ENCODE measurements around the gene BBS9.

- TF ChIP-seq, protein P1, sequence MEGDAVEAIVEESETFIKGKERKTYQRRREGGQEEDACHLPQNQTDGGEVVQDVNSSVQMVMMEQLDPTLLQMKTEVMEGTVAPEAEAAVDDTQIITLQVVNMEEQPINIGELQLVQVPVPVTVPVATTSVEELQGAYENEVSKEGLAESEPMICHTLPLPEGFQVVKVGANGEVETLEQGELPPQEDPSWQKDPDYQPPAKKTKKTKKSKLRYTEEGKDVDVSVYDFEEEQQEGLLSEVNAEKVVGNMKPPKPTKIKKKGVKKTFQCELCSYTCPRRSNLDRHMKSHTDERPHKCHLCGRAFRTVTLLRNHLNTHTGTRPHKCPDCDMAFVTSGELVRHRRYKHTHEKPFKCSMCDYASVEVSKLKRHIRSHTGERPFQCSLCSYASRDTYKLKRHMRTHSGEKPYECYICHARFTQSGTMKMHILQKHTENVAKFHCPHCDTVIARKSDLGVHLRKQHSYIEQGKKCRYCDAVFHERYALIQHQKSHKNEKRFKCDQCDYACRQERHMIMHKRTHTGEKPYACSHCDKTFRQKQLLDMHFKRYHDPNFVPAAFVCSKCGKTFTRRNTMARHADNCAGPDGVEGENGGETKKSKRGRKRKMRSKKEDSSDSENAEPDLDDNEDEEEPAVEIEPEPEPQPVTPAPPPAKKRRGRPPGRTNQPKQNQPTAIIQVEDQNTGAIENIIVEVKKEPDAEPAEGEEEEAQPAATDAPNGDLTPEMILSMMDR (conservative IDR thresholded peaks at IDR 0.05; ENCODE audit: low read depth in 2 of 2), result no peak
- TF ChIP-seq POLR2AphosphoS5 (IDR thresholded peaks at IDR 0.05; ENCODE audit: low read depth), result no peak
These were observed 227.0 kb downstream of the BBS9 start for GRCh38 chr7:33356336-33356735.

Measured in GM23338 (cell line).